Esophagus muscularis mucosa (tissue), 4 donors: ENCODE measurements around the gene MECR. TPM values are rescaled to one million over a fixed set of nuclear protein-coding genes. Genes with fewer than 3 reads are reported as not detected.

ENCODE experiments used
- DNase-seq: peaks from one replicate; pipeline ENCODE4 v3.0.0-alpha.2; 2017; ENCODE audit errors: extremely low spot score
- H3K27ac ChIP-seq, 4 donors: fragments of 200-600 bp; sonication (generic); replicated peaks in 1 of 4; 1 replicate in 3 of 4; 2 replicates in 1 of 4; pipeline ENCODE4 v1.5.1; 2016 to 2019; ENCODE audit warnings: mild to moderate bottlenecking in 1 of 4
- H3K27me3 ChIP-seq, 4 donors: fragments of 200-600 bp; sonication (generic); one replicate each; pipeline versions ENCODE4 v1.5.1 to v1.6.0; 2016 to 2019
- H3K36me3 ChIP-seq, 4 donors: fragments of 200-600 bp; sonication (generic); one replicate each; pipeline ENCODE4 v1.5.1; 2016 to 2019
- H3K4me1 ChIP-seq, 4 donors: fragments of 200-600 bp; sonication (generic); one replicate each; pipeline ENCODE4 v1.5.1; 2016 to 2019
- H3K4me3 ChIP-seq, 4 donors: fragments of 200-600 bp; sonication (generic); 1 replicate in 2 of 4; 2 replicates in 2 of 4; pipeline ENCODE4 v1.5.1; 2016 to 2019; ENCODE audit warnings: mild to moderate bottlenecking in 4 of 4, moderate library complexity in 1 of 4
- H3K9me3 ChIP-seq, 4 donors: fragments of 200-600 bp; sonication (generic); 1 replicate in 3 of 4; 2 replicates in 1 of 4; pipeline ENCODE4 v1.5.1; 2016 to 2019
- CTCF ChIP-seq, 3 experiments: fragments of 200-600 bp in 2 of 3; fragments of 450-650 bp in 1 of 3; sonication (generic) in 2 of 3; IDR thresholded peaks; one replicate each; pipeline ENCODE4 v1.5.1; 2017 to 2019; ENCODE audit warnings: antibody characterized with exemption in 3 of 3, mild to moderate bottlenecking in 2 of 3, moderate library complexity in 1 of 3
- EP300 ChIP-seq: sonication (generic); formaldehyde crosslinking; IDR thresholded peaks from one replicate; pipeline ENCODE4 v1.6.1; 2017; ENCODE audit warnings: antibody characterized with exemption
- POLR2A ChIP-seq: fragments of 450-650 bp; IDR thresholded peaks from one replicate; pipeline ENCODE4 v1.6.1; 2017; ENCODE audit warnings: antibody characterized with exemption, moderate library complexity, mild to moderate bottlenecking, low read depth
- POLR2AphosphoS5 ChIP-seq, 2 donors: sonication (generic); formaldehyde crosslinking; IDR thresholded peaks; one replicate each; pipeline ENCODE4 v1.6.1; 2017; ENCODE audit warnings: antibody characterized with exemption in 2 of 2
- WGBS: methylation state at CpG from one replicate; pipeline ENCODE4 v1.1.5; 2018; 5-methylcytosine and 5-hydroxymethylcytosine counted together
- intact Hi-C: fragments of 100-400 bp; cut with DNase I; formaldehyde crosslinking; loops from one replicate; pipeline ENCODE4 v1.15.1; 2023
- total RNA-seq, 4 donors: library from RNA; depleted of rRNA; stranded (reverse); fragments of >200 nt; gene quantifications; one replicate each; pipeline versions ENCODE4 v1.1.0 to v1.2.1, GENCODE V29; 2016

The MECR gene
- total RNA-seq, 4 donors from 2014 or later = 15.4 to 20.2 (median 18.6) TPM

GRCh38 chr1:29234471-29234870 lies 3.7 kb upstream of the MECR start:
- Histone ChIP-seq H3K4me3 (no peak overlapping the region), H3K27me3 (peaks cover 0 to 16% (median 0%) of the 10 kb centered on the region in 4 donors), H3K27ac (no peak overlapping the region), H3K36me3 (no peaks in the 10 kb centered on the region), H3K4me1 (peaks cover 16 to 45% (median 41%) of the 10 kb centered on the region in 4 donors), H3K9me3 (no peaks in the 10 kb centered on the region)
- WGBS = 93% methylated on average over 1 of the region's 1 CpG
- TF ChIP-seq CTCF (IDR thresholded peaks at IDR 0.05) = no peak
- no peak for TF ChIP-seq POLR2AphosphoS5 (IDR thresholded peaks at IDR 0.05)
- no peak for TF ChIP-seq EP300
- TF ChIP-seq POLR2A = no peak
- no peak for DNase-seq
- intact Hi-C loops = loop anchor here (10.0 kb wide), 1 partner anchor 1550 kb away; no protein-coding TSS in a partner anchor

- DNase-seq = no peak
- H3K27me3 ChIP-seq = peaks cover 0 to 16% (median 0%) of the 10 kb centered on the region in 4 donors
- H3K4me1 ChIP-seq = peaks cover 16 to 50% (median 42%) of the 10 kb centered on the region in 4 donors
- no peak for TF ChIP-seq CTCF (IDR thresholded peaks at IDR 0.05)
- no peak for TF ChIP-seq POLR2A
- TF ChIP-seq EP300 = no peak
- TF ChIP-seq POLR2AphosphoS5 (IDR thresholded peaks at IDR 0.05) = no peak
- no peak overlapping the region for H3K4me3 ChIP-seq
- WGBS = 84% methylated on average over 4 of the region's 4 CpGs
- H3K9me3 ChIP-seq = no peaks in the 10 kb centered on the region
- no peak overlapping the region for H3K27ac ChIP-seq
- intact Hi-C loops = loop anchor here (10.0 kb wide), 1 partner anchor 1551 kb away; no protein-coding TSS in a partner anchor
- no peaks in the 10 kb centered on the region for H3K36me3 ChIP-seq
Observed at GRCh38 chr1:29233693-29234092, 3.0 kb upstream of the MECR start.

GRCh38 chr1:29232387-29232786 lies 1.7 kb upstream of the MECR start:
- peaks cover 0 to 16% (median 0%) of the 10 kb centered on the region in 4 donors for H3K27me3 ChIP-seq
- H3K27ac ChIP-seq = no peak overlapping the region
- TF ChIP-seq POLR2A (no peak), POLR2AphosphoS5 (IDR thresholded peaks at IDR 0.05) (no peak), EP300 (no peak), CTCF (IDR thresholded peaks at IDR 0.05) (no peak)
- WGBS = 85% methylated on average over 3 of the region's 3 CpGs
- intact Hi-C loops = loop anchor here (10.0 kb wide), 1 partner anchor 1552 kb away; no protein-coding TSS in a partner anchor
- peaks cover 13 to 41% (median 32%) of the 10 kb centered on the region in 4 donors for H3K4me1 ChIP-seq
- H3K4me3 ChIP-seq = no peak overlapping the region
- no peaks in the 10 kb centered on the region for H3K9me3 ChIP-seq
- H3K36me3 ChIP-seq = no peaks in the 10 kb centered on the region
- no peak for DNase-seq

GRCh38 chr1:29230204-29230552 lies 556 bp downstream of the MECR start:
- Histone ChIP-seq H3K27me3 (peaks cover 0 to 5% (median 0%) of the 10 kb centered on the region in 4 donors), H3K4me1 (peaks cover 10 to 23% (median 18%) of the 10 kb centered on the region in 4 donors), H3K9me3 (no peaks in the 10 kb centered on the region), H3K27ac (peak overlapping the region; percentile 77 to 87 (median 78)), H3K36me3 (peaks cover 0 to 6% (median 1%) of the 10 kb centered on the region in 4 donors), H3K4me3 (peak overlapping the region; percentile 69 to 85 (median 84))
- TF ChIP-seq POLR2AphosphoS5 (IDR thresholded peaks at IDR 0.05) (no peak), POLR2A (no peak), EP300 (no peak), CTCF (IDR thresholded peaks at IDR 0.05) (no peak)
- intact Hi-C loops = loop anchor here (10.0 kb wide), 1 partner anchor 1555 kb away; no protein-coding TSS in a partner anchor
- no peak for DNase-seq
- WGBS = 17% methylated on average over 4 of the region's 4 CpGs

- no peak for DNase-seq
- Histone ChIP-seq H3K27me3 (no peaks in the 10 kb centered on the region), H3K27ac (no peak overlapping the region), H3K4me1 (peaks cover 10 to 23% (median 18%) of the 10 kb centered on the region in 4 donors), H3K4me3 (no peak overlapping the region), H3K36me3 (peaks cover 0 to 32% (median 15%) of the 10 kb centered on the region in 4 donors), H3K9me3 (no peaks in the 10 kb centered on the region)
- intact Hi-C loops = no loop called here
- TF ChIP-seq EP300 (no peak), POLR2A (no peak), POLR2AphosphoS5 (IDR thresholded peaks at IDR 0.05) (no peak), CTCF (IDR thresholded peaks at IDR 0.05) (no peak)
- 82% methylated on average over 5 of the region's 5 CpGs for WGBS
Observed at GRCh38 chr1:29227511-29227910, 3.2 kb downstream of the MECR start.
